Fibroblast of lung (primary cell): ENCODE measurements around the gene APOBEC4. TPM values are rescaled to one million over a fixed set of nuclear protein-coding genes. Genes with fewer than 3 reads are reported as not detected.
A peak's percentile ranks its signal among the peaks of the same experiment; 100 is the strongest.
"Not testable (repeated sequence)": the region's sequence is repeated elsewhere in the genome, so short reads cannot be mapped to it uniquely, and the experiment has no call there.

ENCODE experiments used
- DNase-seq, 2 donors: peaks; one replicate each; pipeline versions ENCODE4 v3.0.0 to v3.0.0-alpha.2; 2010; ENCODE audit warnings: low read depth in 2 of 2
- H2AFZ ChIP-seq: 2 replicates; pipeline ENCODE4 v1.5.1; 2012; ENCODE audit warnings: low read length, control low read depth, inconsistent platforms
- H3K27ac ChIP-seq: 2 replicates; pipeline ENCODE4 v1.5.1; 2011; ENCODE audit warnings: low read length, control low read depth; ENCODE audit not compliant: insufficient read depth
- H3K27me3 ChIP-seq: 2 replicates; pipeline ENCODE4 v1.5.1; 2011; ENCODE audit warnings: mild to moderate bottlenecking, low read length; ENCODE audit not compliant: control insufficient read depth, insufficient read depth
- H3K36me3 ChIP-seq: 2 replicates; pipeline ENCODE4 v1.5.1; 2011; ENCODE audit warnings: low read length; ENCODE audit not compliant: control insufficient read depth, insufficient read depth
- H3K4me1 ChIP-seq: 2 replicates; pipeline ENCODE4 v1.5.1; 2011; ENCODE audit warnings: low read length; ENCODE audit not compliant: control insufficient read depth, insufficient read depth; ENCODE audit errors: extremely low read depth
- H3K4me2 ChIP-seq: 2 replicates; pipeline ENCODE4 v1.5.1; 2011; ENCODE audit warnings: low read length, control low read depth; ENCODE audit not compliant: insufficient read depth; ENCODE audit errors: extremely low read depth
- H3K4me3 ChIP-seq, 4 experiments: fragments of 200-600 bp in 1 of 4; sonication (generic) in 1 of 4; replicated peaks in 1 of 4; 2 replicates each; pipeline ENCODE4 v1.5.1; 2011 to 2016; ENCODE audit warnings: low read length in 4 of 4, low read depth in 3 of 4, mild to moderate bottlenecking in 3 of 4, control low read depth in 2 of 4, inconsistent platforms in 1 of 4, mixed read lengths in 1 of 4; ENCODE audit not compliant: insufficient read depth in 1 of 4; ENCODE audit errors: control extremely low read depth in 1 of 4
- H3K79me2 ChIP-seq: 2 replicates; pipeline ENCODE4 v1.5.1; 2012; ENCODE audit warnings: mild to moderate bottlenecking, low read length, inconsistent platforms; ENCODE audit not compliant: control insufficient read depth, insufficient read depth
- H3K9ac ChIP-seq: 2 replicates; pipeline ENCODE4 v1.5.1; 2011; ENCODE audit warnings: mild to moderate bottlenecking, low read length, control low read depth; ENCODE audit not compliant: insufficient read depth
- H3K9me3 ChIP-seq: 2 replicates; pipeline ENCODE4 v1.5.1; 2012; ENCODE audit warnings: low read depth, low read length; ENCODE audit not compliant: control insufficient read depth, insufficient read depth
- H4K20me1 ChIP-seq: 2 replicates; pipeline ENCODE4 v1.5.1; 2011; ENCODE audit warnings: low read length; ENCODE audit not compliant: control insufficient read depth, insufficient read depth; ENCODE audit errors: extremely low read depth
- CTCF ChIP-seq, 2 donors: IDR thresholded peaks in 1 of 2; conservative IDR thresholded peaks in 1 of 2; 1 replicate in 1 of 2; 2 replicates in 1 of 2; pipeline ENCODE4 v1.5.1; 2011 to 2012; ENCODE audit warnings: low read length in 2 of 2, control low read depth in 1 of 2, inconsistent platforms in 1 of 2, low read depth in 1 of 2, mild to moderate bottlenecking in 1 of 2
- EZH2 ChIP-seq: IDR thresholded peaks from 2 replicates; pipeline ENCODE4 v1.5.1; 2012; ENCODE audit warnings: low read length, control low read depth, mild to moderate bottlenecking; ENCODE audit errors: missing control alignments
- polyA plus RNA-seq, 2 donors: library from polyadenylated mRNA; depleted of rRNA in 1 of 2; stranded (reverse) in 1 of 2; unstranded in 1 of 2; fragments of >200 nt; gene quantifications; 2 replicates each; pipeline ENCODE4 v1.2.1, GENCODE V29; 2011 to 2012; ENCODE audit warnings: missing spikeins in 1 of 2
- total RNA-seq: library from RNA; depleted of rRNA; stranded (reverse); fragments of >200 nt; gene quantifications from 2 replicates; pipeline ENCODE4 v1.2.1, GENCODE V29; 2014

APOBEC4 gene
- total and polyA plus RNA-seq, 2 donors (not counting 1 experiment from before 2014, with no cell fraction given), result not detected

GRCh38 chr1:183628537-183628936 is 24.6 kb downstream of the APOBEC4 start:
- no peak for DNase-seq
- no peak for TF ChIP-seq CTCF (conservative IDR thresholded peaks at IDR 0.05 in 1 of 2, IDR thresholded peaks at IDR 0.05 in 1 of 2; ENCODE audit: low read depth in 1 of 2, low read length in 2 of 2)
- no peak for TF ChIP-seq EZH2
- Histone ChIP-seq H3K4me3 (no peak overlapping the region), H3K36me3 (peaks cover 6% of the 10 kb centered on the region), H3K79me2 (peaks cover 52% of the 10 kb centered on the region), H3K4me2 (no peak overlapping the region), H3K4me1 (peaks cover 2% of the 10 kb centered on the region), H3K27me3 (no peaks in the 10 kb centered on the region), H3K9ac (no peak overlapping the region), H3K27ac (no peak overlapping the region), H2AFZ (no peak overlapping the region), H4K20me1 (no peaks in the 10 kb centered on the region), H3K9me3 (no peaks in the 10 kb centered on the region)

- H3K4me1 ChIP-seq, H2AFZ ChIP-seq, H3K9ac ChIP-seq, H3K4me2 ChIP-seq, H3K4me3 ChIP-seq, H3K9me3 ChIP-seq, DNase-seq, H4K20me1 ChIP-seq, H3K27me3 ChIP-seq, H3K36me3 ChIP-seq, H3K27ac ChIP-seq: not testable (repeated sequence)
- H3K79me2 ChIP-seq, result peaks cover 29% of the 10 kb centered on the region
Measured at GRCh38 chr1:183626236-183626635, 26.9 kb downstream of the APOBEC4 start.

GRCh38 chr1:183622884-183623785 is 30.0 kb downstream of the APOBEC4 start:
- Histone ChIP-seq H3K79me2 (peaks cover 3% of the 10 kb centered on the region), H2AFZ (no peak overlapping the region), H3K9ac (no peak overlapping the region), H3K9me3 (no peaks in the 10 kb centered on the region), H3K4me2 (no peak overlapping the region), H3K4me1 (peaks cover 2% of the 10 kb centered on the region), H3K4me3 (no peak overlapping the region), H3K27ac (no peak overlapping the region), H3K36me3 (peaks cover 2% of the 10 kb centered on the region), H4K20me1 (no peaks in the 10 kb centered on the region), H3K27me3 (no peaks in the 10 kb centered on the region)
- DNase-seq, result peak; percentile 55 to 80
- TF ChIP-seq EZH2 (no peak), CTCF (conservative IDR thresholded peaks at IDR 0.05 in 1 of 2, IDR thresholded peaks at IDR 0.05 in 1 of 2; ENCODE audit: low read depth in 1 of 2, low read length in 2 of 2) (peak; percentile 53 to 77)
